CD8-positive, alpha-beta memory T cell (primary cell): ENCODE data around the gene SERPINB10. TPM values are rescaled to one million over a fixed set of nuclear protein-coding genes. Genes with fewer than 3 reads are reported as not detected.

Source experiments
- CTCF ChIA-PET: fragments of 350-600 bp; sonication (Branson Sonifier 250); formaldehyde crosslinking; loops from one replicate; lab custom pipeline; 2021; ENCODE audit warnings: antibody characterized with exemption; lab: Charles Lee
- POLR2A ChIA-PET: fragments of 350-600 bp; sonication (Branson Sonifier 250); formaldehyde crosslinking; loops from one replicate; lab custom pipeline; 2021; ENCODE audit warnings: antibody characterized with exemption; lab: Charles Lee
- DNase-seq, 5 donors: peaks; one replicate each; pipeline versions ENCODE4 v3.0.0 to v3.0.0-alpha.2; 2020 to 2022; ENCODE audit warnings: mixed read lengths in 1 of 5
- H3K27ac ChIP-seq: one replicate; pipeline ENCODE4 v1.7.0; 2013; ENCODE audit warnings: low read depth, mild to moderate bottlenecking, low read length, moderate library complexity
- H3K27me3 ChIP-seq: 2 replicates; pipeline ENCODE4 v1.7.0; 2013; ENCODE audit warnings: low read length, mild to moderate bottlenecking; ENCODE audit not compliant: insufficient read depth, poor library complexity, severe bottlenecking
- H3K36me3 ChIP-seq: 2 replicates; pipeline ENCODE4 v1.7.0; 2013; ENCODE audit warnings: mild to moderate bottlenecking, low read length, moderate library complexity; ENCODE audit not compliant: insufficient read depth
- H3K4me1 ChIP-seq: 2 replicates; pipeline ENCODE4 v1.7.0; 2013; ENCODE audit warnings: mild to moderate bottlenecking, low read length, moderate library complexity; ENCODE audit not compliant: insufficient read depth
- H3K4me3 ChIP-seq: 2 replicates; pipeline ENCODE4 v1.7.0; 2013; ENCODE audit warnings: mild to moderate bottlenecking, low read length
- H3K9me3 ChIP-seq: 2 replicates; pipeline ENCODE4 v1.7.0; 2013; ENCODE audit warnings: mild to moderate bottlenecking, low read length
- H3K27ac Mint-ChIP-seq, 8 donors: one replicate each; pipeline ENCODE4 v1.8.0; 2020 to 2021; ENCODE audit warnings: mixed read lengths in 8 of 8, mild to moderate bottlenecking in 6 of 8, inconsistent platforms in 3 of 8, moderate library complexity in 3 of 8
- H3K27me3 Mint-ChIP-seq, 2 donors: one replicate each; pipeline ENCODE4 v1.8.0; 2020 to 2021; ENCODE audit warnings: mixed read lengths in 2 of 2, mild to moderate bottlenecking in 1 of 2, moderate library complexity in 1 of 2
- H3K36me3 Mint-ChIP-seq, 3 donors: one replicate each; pipeline ENCODE4 v1.8.0; 2020 to 2021; ENCODE audit warnings: mixed read lengths in 3 of 3, inconsistent platforms in 1 of 3, mild to moderate bottlenecking in 1 of 3
- H3K4me1 Mint-ChIP-seq, 3 donors: one replicate each; pipeline ENCODE4 v1.8.0; 2020 to 2021; ENCODE audit warnings: mixed read lengths in 3 of 3, inconsistent platforms in 1 of 3, mild to moderate bottlenecking in 1 of 3
- H3K4me3 Mint-ChIP-seq, 7 donors: one replicate each; pipeline ENCODE4 v1.8.0; 2020 to 2021; ENCODE audit warnings: mixed read lengths in 7 of 7, mild to moderate bottlenecking in 6 of 7, moderate library complexity in 4 of 7, inconsistent platforms in 2 of 7
- H3K9me3 Mint-ChIP-seq, 5 donors: one replicate each; pipeline ENCODE4 v1.8.0; 2020 to 2022; ENCODE audit warnings: mixed read lengths in 5 of 5, mild to moderate bottlenecking in 3 of 5, moderate library complexity in 2 of 5, inconsistent platforms in 1 of 5
- polyA plus RNA-seq: library from polyadenylated mRNA; unstranded; fragments of 300-500 nt; fragmentation: Illumina TruSeq; gene quantifications from one replicate; pipeline ENCODE4 v1.2.3, GENCODE V29; 2021
- total RNA-seq, 2 experiments: library from RNA; stranded (reverse); gene quantifications; one replicate each; pipeline ENCODE4 v1.2.3, GENCODE V29; 2021

SERPINB10 gene
- total and polyA plus RNA-seq, 3 experiments from 2014 or later, result not detected

DNA sequence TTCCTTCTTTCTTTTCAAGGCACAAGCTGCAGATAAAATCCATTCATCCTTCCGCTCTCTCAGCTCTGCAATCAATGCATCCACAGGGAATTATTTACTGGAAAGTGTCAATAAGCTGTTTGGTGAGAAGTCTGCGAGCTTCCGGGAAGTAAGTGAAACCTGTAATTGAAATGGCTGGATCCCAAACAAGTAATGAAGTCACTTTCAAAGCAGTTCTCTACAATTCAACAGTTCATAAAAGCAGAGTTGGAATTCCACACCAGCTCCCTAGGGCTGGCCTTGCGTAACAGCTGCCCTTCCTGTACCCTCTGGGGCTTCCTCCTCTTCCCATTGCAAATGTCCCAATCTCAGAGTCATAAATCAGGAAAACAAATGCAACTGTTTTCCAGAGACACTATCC is 10.7 kb upstream of the SERPINB10 start:
- Histone ChIP-seq H3K4me3 (no peak overlapping the region), H3K27ac (no peak overlapping the region), H3K9me3 (no peaks in the 10 kb centered on the region), H3K27me3 (no peaks in the 10 kb centered on the region), H3K4me1 (no peaks in the 10 kb centered on the region), H3K36me3 (no peaks in the 10 kb centered on the region)
- Mint-ChIP-seq H3K4me3 (no peak overlapping the region), H3K27ac (no peak overlapping the region), H3K9me3 (no peaks in the 10 kb centered on the region), H3K36me3 (no peaks in the 10 kb centered on the region), H3K4me1 (no peaks in the 10 kb centered on the region), H3K27me3 (peaks cover 2 to 9% of the 10 kb centered on the region in 2 donors)
- DNase-seq, result no peak
- ChIA-PET CTCF (no interaction called here), POLR2A (no interaction called here)

DNA sequence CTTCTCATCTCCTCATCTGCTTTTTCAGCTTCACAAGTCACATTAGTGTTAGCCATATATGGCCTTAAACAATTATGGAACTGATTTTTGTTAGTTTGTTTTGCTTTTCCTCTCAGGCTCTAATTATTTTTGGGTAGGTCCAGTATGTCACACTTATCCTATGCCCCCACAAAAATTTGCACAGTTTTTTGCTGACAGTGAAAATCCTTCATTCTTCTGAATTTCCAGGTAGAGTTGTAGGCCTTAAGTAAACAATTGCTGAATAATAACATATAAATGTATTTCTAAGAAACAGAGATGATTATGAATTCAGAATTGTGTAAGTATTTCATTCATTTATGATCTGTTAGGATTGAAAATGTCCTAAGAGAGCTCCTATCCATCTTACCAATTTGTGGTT is 8.6 kb upstream of the SERPINB10 start:
- H3K36me3 ChIP-seq, result no peaks in the 10 kb centered on the region
- Mint-ChIP-seq H3K36me3 (no peaks in the 10 kb centered on the region), H3K4me1 (no peaks in the 10 kb centered on the region), H3K9me3 (no peaks in the 10 kb centered on the region), H3K27me3 (peaks cover 2 to 11% of the 10 kb centered on the region in 2 donors), H3K4me3 (no peak overlapping the region), H3K27ac (no peak overlapping the region)
- CTCF ChIA-PET, result no interaction called here
- no peak overlapping the region for H3K27ac ChIP-seq
- POLR2A ChIA-PET, result no interaction called here
- no peak overlapping the region for H3K4me3 ChIP-seq
- H3K9me3 ChIP-seq, result no peaks in the 10 kb centered on the region
- DNase-seq, result no peak
- no peaks in the 10 kb centered on the region for H3K4me1 ChIP-seq
- no peaks in the 10 kb centered on the region for H3K27me3 ChIP-seq

DNA sequence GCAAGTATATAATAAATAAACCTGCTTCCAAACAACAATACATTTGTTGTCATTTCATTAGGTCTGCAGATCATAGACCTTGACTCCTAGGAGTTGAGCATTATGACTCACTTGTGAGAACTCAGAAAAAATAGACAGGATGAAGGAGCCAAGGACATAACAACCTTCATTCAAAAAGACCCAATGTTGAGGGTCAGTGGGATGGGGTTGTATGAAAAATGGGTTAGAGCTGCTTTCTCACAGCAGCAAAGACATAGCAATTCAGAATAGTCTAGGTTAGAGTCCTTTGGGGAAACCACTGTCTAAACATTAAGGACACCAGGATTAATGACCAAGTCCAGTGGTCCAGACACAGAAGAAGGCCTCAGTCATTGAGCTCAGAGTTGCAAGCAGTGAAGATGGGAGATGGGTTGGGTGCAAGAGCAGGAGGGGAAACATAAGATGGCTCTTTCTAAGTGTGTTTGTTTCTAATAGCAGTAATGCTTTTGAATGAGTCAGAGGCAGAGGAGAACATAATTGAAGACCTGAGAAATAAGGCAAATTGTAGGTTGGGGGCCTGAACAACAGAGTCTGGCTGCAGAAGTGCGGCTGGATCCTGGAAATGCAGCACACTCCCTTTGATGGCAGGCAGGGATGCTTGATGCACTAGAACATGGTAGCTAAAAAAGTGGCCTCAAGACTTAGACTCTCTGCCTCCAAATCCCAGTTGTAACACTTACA is 3.7 kb upstream of the SERPINB10 start:
- CTCF ChIA-PET, result interaction anchor here (1.3 kb wide), 1 partner anchor 19 kb away, joined by 3 read pairs; no protein-coding TSS in a partner anchor
- Histone ChIP-seq H3K9me3 (no peaks in the 10 kb centered on the region), H3K36me3 (no peaks in the 10 kb centered on the region), H3K4me1 (no peaks in the 10 kb centered on the region), H3K4me3 (no peak overlapping the region), H3K27me3 (no peaks in the 10 kb centered on the region), H3K27ac (no peak overlapping the region)
- Mint-ChIP-seq H3K4me1 (no peaks in the 10 kb centered on the region), H3K4me3 (no peak overlapping the region), H3K36me3 (no peaks in the 10 kb centered on the region), H3K27me3 (peaks cover 0 to 12% of the 10 kb centered on the region in 2 donors), H3K9me3 (no peaks in the 10 kb centered on the region), H3K27ac (no peak overlapping the region)
- POLR2A ChIA-PET, result no interaction called here
- no peak for DNase-seq

DNA sequence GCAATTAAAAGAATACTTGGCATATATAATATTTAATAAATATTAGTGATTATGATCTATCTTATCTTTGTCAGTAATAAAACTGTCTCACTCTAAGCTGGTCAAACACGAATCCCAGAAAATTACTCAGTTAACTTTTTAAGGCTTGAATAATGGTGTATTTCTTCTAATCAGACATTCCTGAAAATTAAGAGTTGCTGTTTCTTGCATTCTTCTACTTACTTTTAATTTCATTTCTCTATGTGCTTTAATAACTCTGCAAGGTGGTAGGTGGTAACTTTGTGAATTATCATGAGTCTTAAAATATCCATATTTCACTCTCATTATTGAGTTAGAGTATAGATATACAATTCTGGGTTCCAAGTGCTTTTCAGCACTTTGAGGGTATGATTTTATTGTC is 3.1 kb upstream of the SERPINB10 start:
- ChIA-PET POLR2A (no interaction called here), CTCF (interaction anchor here (1.3 kb wide), 1 partner anchor 18 kb away, joined by 3 read pairs; no protein-coding TSS in a partner anchor)
- Mint-ChIP-seq H3K4me3 (no peak overlapping the region), H3K4me1 (no peaks in the 10 kb centered on the region), H3K9me3 (no peaks in the 10 kb centered on the region), H3K27me3 (peaks cover 0 to 12% of the 10 kb centered on the region in 2 donors), H3K27ac (no peak overlapping the region), H3K36me3 (no peaks in the 10 kb centered on the region)
- Histone ChIP-seq H3K4me1 (no peaks in the 10 kb centered on the region), H3K36me3 (no peaks in the 10 kb centered on the region), H3K9me3 (no peaks in the 10 kb centered on the region), H3K4me3 (no peak overlapping the region), H3K27me3 (no peaks in the 10 kb centered on the region), H3K27ac (no peak overlapping the region)
- no peak for DNase-seq

DNA sequence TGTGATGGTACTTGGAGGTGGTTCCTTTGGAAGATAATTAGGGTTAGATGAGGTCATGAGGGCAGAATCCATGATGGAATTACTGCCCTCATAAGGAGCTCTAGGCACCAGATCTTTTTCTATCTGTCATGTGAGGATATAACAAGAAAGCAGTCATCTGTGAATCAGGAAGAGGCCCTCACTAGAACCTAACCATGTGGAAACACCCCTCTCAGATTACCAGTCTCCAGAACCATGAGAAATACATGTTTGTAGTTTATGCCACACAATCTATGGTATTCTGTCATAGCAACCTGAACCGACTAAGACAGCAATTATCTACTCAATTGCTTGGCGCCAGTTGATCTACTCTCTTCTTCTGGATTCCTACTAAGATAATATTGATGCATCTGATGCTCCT is 2.4 kb upstream of the SERPINB10 start:
- no peaks in the 10 kb centered on the region for H3K27me3 ChIP-seq
- Mint-ChIP-seq H3K27ac (no peak overlapping the region), H3K27me3 (peaks cover 0 to 12% of the 10 kb centered on the region in 2 donors), H3K4me1 (no peaks in the 10 kb centered on the region), H3K36me3 (no peaks in the 10 kb centered on the region), H3K4me3 (no peak overlapping the region), H3K9me3 (no peaks in the 10 kb centered on the region)
- POLR2A ChIA-PET, result no interaction called here
- no peaks in the 10 kb centered on the region for H3K9me3 ChIP-seq
- no peaks in the 10 kb centered on the region for H3K4me1 ChIP-seq
- H3K4me3 ChIP-seq, result no peak overlapping the region
- H3K36me3 ChIP-seq, result no peaks in the 10 kb centered on the region
- DNase-seq, result no peak
- CTCF ChIA-PET, result no interaction called here
- H3K27ac ChIP-seq, result no peak overlapping the region

DNA sequence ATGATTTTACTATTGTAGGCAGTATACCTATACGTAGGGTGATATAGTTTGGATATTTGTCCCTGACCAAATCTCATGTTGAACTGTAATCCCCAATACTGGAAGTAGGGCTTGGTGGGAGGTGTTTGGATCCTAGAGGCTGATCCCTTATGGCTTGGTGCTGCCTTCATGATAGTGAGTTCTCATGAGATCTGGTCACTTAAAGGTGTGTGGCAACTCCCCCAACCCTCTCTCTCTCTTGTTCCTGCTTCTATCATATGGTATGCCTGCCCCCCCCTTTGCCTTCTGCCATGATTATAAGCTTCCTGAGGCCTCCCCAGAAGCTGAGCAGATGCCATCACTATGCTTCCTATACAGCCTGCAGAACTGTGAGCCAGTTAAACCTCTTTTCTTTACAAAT is 1.7 kb upstream of the SERPINB10 start:
- Histone ChIP-seq H3K36me3 (no peaks in the 10 kb centered on the region), H3K27ac (no peak overlapping the region), H3K9me3 (no peaks in the 10 kb centered on the region), H3K27me3 (no peaks in the 10 kb centered on the region), H3K4me3 (no peak overlapping the region), H3K4me1 (no peaks in the 10 kb centered on the region)
- POLR2A ChIA-PET, result no interaction called here
- no peaks in the 10 kb centered on the region for H3K4me1 Mint-ChIP-seq
- CTCF ChIA-PET, result no interaction called here
- DNase-seq, result no peak
- no peak overlapping the region for H3K27ac Mint-ChIP-seq
- no peaks in the 10 kb centered on the region for H3K36me3 Mint-ChIP-seq
- H3K9me3 Mint-ChIP-seq, result no peaks in the 10 kb centered on the region
- peaks cover 0 to 12% of the 10 kb centered on the region in 2 donors for H3K27me3 Mint-ChIP-seq
- no peak overlapping the region for H3K4me3 Mint-ChIP-seq

- no peak overlapping the region for H3K27ac ChIP-seq
Observed at GRCh38 chr18:63908858-63909257, 1.1 kb downstream of the SERPINB10 start.

DNA sequence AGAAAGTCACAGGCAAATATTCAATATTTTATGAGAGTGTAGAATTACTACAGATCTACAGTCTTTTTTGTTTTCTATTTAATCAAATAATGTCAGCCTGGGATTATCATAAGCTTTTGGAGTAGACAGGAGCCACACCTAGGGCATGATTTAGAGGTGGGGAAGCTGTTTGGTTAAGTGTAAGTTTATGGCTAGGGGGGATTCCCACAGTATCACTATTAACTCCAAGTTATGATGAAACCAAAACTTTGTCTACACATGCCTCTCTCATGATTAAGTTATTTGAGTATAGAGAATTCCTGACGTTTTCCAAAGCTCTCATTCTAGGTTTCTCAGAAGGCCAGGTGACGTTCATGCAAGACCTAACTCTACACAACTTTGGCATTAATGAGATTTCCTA is 2.1 kb downstream of the SERPINB10 start:
- POLR2A ChIA-PET, result no interaction called here
- Mint-ChIP-seq H3K9me3 (no peaks in the 10 kb centered on the region), H3K4me1 (no peaks in the 10 kb centered on the region), H3K36me3 (no peaks in the 10 kb centered on the region), H3K27ac (no peak overlapping the region), H3K4me3 (no peak overlapping the region), H3K27me3 (peaks cover 5 to 30% of the 10 kb centered on the region in 2 donors)
- Histone ChIP-seq H3K4me3 (no peak overlapping the region), H3K9me3 (no peaks in the 10 kb centered on the region), H3K36me3 (no peaks in the 10 kb centered on the region), H3K27me3 (no peaks in the 10 kb centered on the region), H3K4me1 (no peaks in the 10 kb centered on the region), H3K27ac (no peak overlapping the region)
- CTCF ChIA-PET, result no interaction called here
- no peak for DNase-seq

More at GRCh38 chr18:63908858-63909257, 1.1 kb downstream of the SERPINB10 start:
- Histone ChIP-seq H3K27me3 (no peaks in the 10 kb centered on the region), H3K9me3 (no peaks in the 10 kb centered on the region), H3K4me3 (no peak overlapping the region), H3K36me3 (no peaks in the 10 kb centered on the region), H3K4me1 (no peaks in the 10 kb centered on the region)
- DNase-seq, result no peak
- ChIA-PET POLR2A (no interaction called here), CTCF (interaction anchor here (1.2 kb wide), 1 partner anchor 27 kb away, joined by 4 read pairs; no protein-coding TSS in a partner anchor)
- H3K27me3 Mint-ChIP-seq, result peaks cover 0 to 25% of the 10 kb centered on the region in 2 donors
- no peaks in the 10 kb centered on the region for H3K4me1 Mint-ChIP-seq
- no peak overlapping the region for H3K4me3 Mint-ChIP-seq
- no peak overlapping the region for H3K27ac Mint-ChIP-seq
- H3K9me3 Mint-ChIP-seq, result no peaks in the 10 kb centered on the region
- no peaks in the 10 kb centered on the region for H3K36me3 Mint-ChIP-seq
